ENCODE measurements around the gene EPHB2. TPM values are rescaled to one million over a fixed set of nuclear protein-coding genes. Genes with fewer than 3 reads are reported as not detected.

The EPHB2 gene
- polyA plus RNA-seq, 4 donors = 1.1 to 52.5 (median 15.8) TPM

GRCh38 chr1:22709227-22709626 lies 1.4 kb upstream of the EPHB2 start:
- DNase-seq = no peak
- 36 to 67% (median 45%) methylated on average over 3 of the region's 3 CpGs for WGBS, 3 donors
- Histone ChIP-seq H3K9me3 (ENCODE audit: control insufficient read depth in 2 of 2, insufficient read depth in 1 of 2, low read depth in 1 of 2, low read length in 1 of 2) (no peaks in the 10 kb centered on the region), H3K27ac (ENCODE audit: low read depth in 1 of 3, low read length in 2 of 3) (no peak overlapping the region), H3K27me3 (ENCODE audit: control insufficient read depth in 3 of 3, insufficient read depth in 3 of 3, low read length in 3 of 3) (no peaks in the 10 kb centered on the region), H3K36me3 (ENCODE audit: control insufficient read depth in 3 of 3, insufficient read depth in 2 of 3, low read depth in 1 of 3, low read length in 3 of 3) (peaks cover 0 to 14% (median 0%) of the 10 kb centered on the region in 3 donors), H3K4me3 (ENCODE audit: low read depth in 1 of 3, low read length in 3 of 3) (no peak overlapping the region), H3K4me1 (ENCODE audit: control insufficient read depth in 3 of 3, insufficient read depth in 2 of 3, low read depth in 1 of 3, low read length in 2 of 3) (peaks cover 0 to 23% (median 2%) of the 10 kb centered on the region in 3 donors)
- no peak for FAIRE-seq

- Histone ChIP-seq H3K4me1 (ENCODE audit: control insufficient read depth in 3 of 3, insufficient read depth in 2 of 3, low read depth in 1 of 3, low read length in 2 of 3) (peaks cover 0 to 28% (median 2%) of the 10 kb centered on the region in 3 donors), H3K27me3 (ENCODE audit: control insufficient read depth in 3 of 3, insufficient read depth in 3 of 3, low read length in 3 of 3) (no peaks in the 10 kb centered on the region), H3K9me3 (ENCODE audit: control insufficient read depth in 2 of 2, insufficient read depth in 1 of 2, low read depth in 1 of 2, low read length in 1 of 2) (no peaks in the 10 kb centered on the region), H3K36me3 (ENCODE audit: control insufficient read depth in 3 of 3, insufficient read depth in 2 of 3, low read depth in 1 of 3, low read length in 3 of 3) (peaks cover 0 to 23% (median 0%) of the 10 kb centered on the region in 3 donors), H3K27ac (ENCODE audit: low read depth in 1 of 3, low read length in 2 of 3) (no peak overlapping the region), H3K4me3 (ENCODE audit: low read depth in 1 of 3, low read length in 3 of 3) (peak overlapping the region; percentile 39 to 71 (median 40))
- no peak for FAIRE-seq
- 1 to 3% (median 3%) methylated on average over 43 to 50 of the region's 50 CpGs for WGBS, 3 donors
- DNase-seq = peak in 1 of 2 donors; percentile 74
Observed at GRCh38 chr1:22709891-22710700, 543 bp upstream of the EPHB2 start.

- FAIRE-seq = no peak
- peaks cover 0 to 27% (median 0%) of the 10 kb centered on the region in 3 donors for H3K36me3 ChIP-seq (ENCODE audit: control insufficient read depth in 3 of 3, insufficient read depth in 2 of 3, low read depth in 1 of 3, low read length in 3 of 3)
- no peaks in the 10 kb centered on the region for H3K27me3 ChIP-seq (ENCODE audit: control insufficient read depth in 3 of 3, insufficient read depth in 3 of 3, low read length in 3 of 3)
- DNase-seq = peak in 1 of 2 donors; percentile 48
- no peaks in the 10 kb centered on the region for H3K9me3 ChIP-seq (ENCODE audit: control insufficient read depth in 2 of 2, insufficient read depth in 1 of 2, low read depth in 1 of 2, low read length in 1 of 2)
- peaks cover 0 to 29% (median 2%) of the 10 kb centered on the region in 3 donors for H3K4me1 ChIP-seq (ENCODE audit: control insufficient read depth in 3 of 3, insufficient read depth in 2 of 3, low read depth in 1 of 3, low read length in 2 of 3)
- H3K4me3 ChIP-seq (ENCODE audit: low read depth in 1 of 3, low read length in 3 of 3) = peak overlapping the region in 2 of 3 donors; percentile 39 to 71
- 0 to 1% (median 0%) methylated on average over 14 to 60 of the region's 60 CpGs for WGBS, 3 donors
- H3K27ac ChIP-seq (ENCODE audit: low read depth in 1 of 3, low read length in 2 of 3) = no peak overlapping the region
Observed at GRCh38 chr1:22711071-22711470, 432 bp downstream of the EPHB2 start.

GRCh38 chr1:22711591-22712501 lies 1.2 kb downstream of the EPHB2 start:
- Histone ChIP-seq H3K4me1 (ENCODE audit: control insufficient read depth in 3 of 3, insufficient read depth in 2 of 3, low read depth in 1 of 3, low read length in 2 of 3) (peaks cover 0 to 35% (median 2%) of the 10 kb centered on the region in 3 donors), H3K27me3 (ENCODE audit: control insufficient read depth in 3 of 3, insufficient read depth in 3 of 3, low read length in 3 of 3) (no peaks in the 10 kb centered on the region), H3K27ac (ENCODE audit: low read depth in 1 of 3, low read length in 2 of 3) (peak overlapping the region in 2 of 3 donors; percentile 30 to 71), H3K4me3 (ENCODE audit: low read depth in 1 of 3, low read length in 3 of 3) (peak overlapping the region; percentile 39 to 71 (median 62)), H3K36me3 (ENCODE audit: control insufficient read depth in 3 of 3, insufficient read depth in 2 of 3, low read depth in 1 of 3, low read length in 3 of 3) (peaks cover 0 to 31% (median 0%) of the 10 kb centered on the region in 3 donors), H3K9me3 (ENCODE audit: control insufficient read depth in 2 of 2, insufficient read depth in 1 of 2, low read depth in 1 of 2, low read length in 1 of 2) (no peaks in the 10 kb centered on the region)
- peak; percentile 44 to 69 for DNase-seq
- WGBS, 3 donors = 5 to 11% (median 7%) methylated on average over 36 to 53 of the region's 53 CpGs
- no peak for FAIRE-seq

GRCh38 chr1:22712502-22713271 lies 2.0 kb downstream of the EPHB2 start:
- peak overlapping the region in 2 of 3 donors; percentile 30 to 71 for H3K27ac ChIP-seq (ENCODE audit: low read depth in 1 of 3, low read length in 2 of 3)
- 14 to 36% (median 25%) methylated on average over 19 of the region's 19 CpGs for WGBS, 3 donors
- no peak for FAIRE-seq
- H3K4me3 ChIP-seq (ENCODE audit: low read depth in 1 of 3, low read length in 3 of 3) = peak overlapping the region in 2 of 3 donors; percentile 62 to 71
- H3K27me3 ChIP-seq (ENCODE audit: control insufficient read depth in 3 of 3, insufficient read depth in 3 of 3, low read length in 3 of 3) = no peaks in the 10 kb centered on the region
- peaks cover 0 to 43% (median 2%) of the 10 kb centered on the region in 3 donors for H3K4me1 ChIP-seq (ENCODE audit: control insufficient read depth in 3 of 3, insufficient read depth in 2 of 3, low read depth in 1 of 3, low read length in 2 of 3)
- peak; percentile 31 to 65 for DNase-seq
- H3K9me3 ChIP-seq (ENCODE audit: control insufficient read depth in 2 of 2, insufficient read depth in 1 of 2, low read depth in 1 of 2, low read length in 1 of 2) = no peaks in the 10 kb centered on the region
- H3K36me3 ChIP-seq (ENCODE audit: control insufficient read depth in 3 of 3, insufficient read depth in 2 of 3, low read depth in 1 of 3, low read length in 3 of 3) = peaks cover 0 to 36% (median 0%) of the 10 kb centered on the region in 3 donors

GRCh38 chr1:22714455-22714854 lies 3.8 kb downstream of the EPHB2 start:
- H3K27ac ChIP-seq (ENCODE audit: low read depth in 1 of 3, low read length in 2 of 3) = no peak overlapping the region
- DNase-seq (no peak), FAIRE-seq (no peak)
- WGBS, 3 donors = 47 to 64% (median 47%) methylated on average over 3 of the region's 3 CpGs
- no peak overlapping the region for H3K4me3 ChIP-seq (ENCODE audit: low read depth in 1 of 3, low read length in 3 of 3)
- peaks cover 0 to 48% (median 0%) of the 10 kb centered on the region in 3 donors for H3K4me1 ChIP-seq (ENCODE audit: control insufficient read depth in 3 of 3, insufficient read depth in 2 of 3, low read depth in 1 of 3, low read length in 2 of 3)
- H3K27me3 ChIP-seq (ENCODE audit: control insufficient read depth in 3 of 3, insufficient read depth in 3 of 3, low read length in 3 of 3) = no peaks in the 10 kb centered on the region
- peaks cover 0 to 51% (median 0%) of the 10 kb centered on the region in 3 donors for H3K36me3 ChIP-seq (ENCODE audit: control insufficient read depth in 3 of 3, insufficient read depth in 2 of 3, low read depth in 1 of 3, low read length in 3 of 3)
- H3K9me3 ChIP-seq (ENCODE audit: control insufficient read depth in 2 of 2, insufficient read depth in 1 of 2, low read depth in 1 of 2, low read length in 1 of 2) = no peaks in the 10 kb centered on the region

GRCh38 chr1:22717037-22717760 lies 6.6 kb downstream of the EPHB2 start:
- no peak for FAIRE-seq
- Histone ChIP-seq H3K27me3 (ENCODE audit: control insufficient read depth in 3 of 3, insufficient read depth in 3 of 3, low read length in 3 of 3) (no peaks in the 10 kb centered on the region), H3K4me3 (ENCODE audit: low read depth in 1 of 3, low read length in 3 of 3) (peak overlapping the region in 1 of 3 donors; percentile 7), H3K27ac (ENCODE audit: low read depth in 1 of 3, low read length in 2 of 3) (peak overlapping the region; percentile 21 to 86 (median 64)), H3K4me1 (ENCODE audit: control insufficient read depth in 3 of 3, insufficient read depth in 2 of 3, low read depth in 1 of 3, low read length in 2 of 3) (peaks cover 0 to 45% (median 0%) of the 10 kb centered on the region in 3 donors), H3K9me3 (ENCODE audit: control insufficient read depth in 2 of 2, insufficient read depth in 1 of 2, low read depth in 1 of 2, low read length in 1 of 2) (no peaks in the 10 kb centered on the region), H3K36me3 (ENCODE audit: control insufficient read depth in 3 of 3, insufficient read depth in 2 of 3, low read depth in 1 of 3, low read length in 3 of 3) (peaks cover 0 to 64% (median 0%) of the 10 kb centered on the region in 3 donors)
- DNase-seq = peak; percentile 53 to 75
- WGBS, 3 donors = 16 to 55% (median 30%) methylated on average over 11 of the region's 11 CpGs
